Activated gamma-delta T cell (primary cell): Measurements from ENCODE around the gene NENF.

ENCODE experiments used
- DNase-seq: peaks from one replicate; lab custom pipeline; 2025; lab: John Stamatoyannopoulos, UW

NENF gene

DNA sequence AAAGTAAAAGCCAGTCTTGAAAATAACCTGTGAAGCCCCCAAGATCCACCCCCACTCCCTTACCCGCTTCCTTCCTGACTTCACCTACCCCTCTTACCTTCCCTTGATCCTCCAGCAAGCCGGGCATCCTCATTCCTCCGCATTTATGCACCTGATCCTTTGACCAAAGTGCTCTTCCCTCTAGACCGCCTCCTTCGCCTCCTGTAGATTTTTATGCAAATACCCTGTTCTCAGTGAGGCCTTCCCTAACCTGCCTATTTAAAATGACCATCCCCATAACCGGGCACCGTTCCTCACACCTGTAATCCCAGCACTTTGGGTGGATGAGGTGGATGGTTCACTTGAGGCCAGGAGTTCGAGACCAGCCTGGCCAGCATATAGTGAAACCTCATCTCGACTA is 1.1 kb upstream of the NENF start:
- no peak for DNase-seq

DNA sequence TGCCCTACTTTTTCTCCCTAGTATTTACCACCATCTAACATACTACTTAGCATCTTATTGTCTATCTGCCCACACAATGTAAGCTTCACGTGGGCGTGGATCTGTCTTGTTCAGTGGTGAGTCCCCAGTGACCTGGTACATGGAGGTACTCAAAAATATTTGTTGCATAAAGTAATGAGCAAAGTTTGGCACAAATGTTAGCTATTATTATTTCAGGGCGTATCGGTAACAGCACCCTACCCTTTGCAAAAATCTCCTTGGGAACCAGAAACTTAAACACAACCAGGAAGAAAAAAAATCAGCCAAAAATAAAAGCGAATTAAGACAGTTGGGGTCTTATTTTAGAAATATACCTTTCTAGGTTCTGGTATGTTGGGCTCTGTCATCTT is 454 bp upstream of the NENF start:
- DNase-seq: no peak

- DNase-seq: no peak
These were observed 1.1 kb downstream of the NENF start for GRCh38 chr1:212433577-212434462.

DNA sequence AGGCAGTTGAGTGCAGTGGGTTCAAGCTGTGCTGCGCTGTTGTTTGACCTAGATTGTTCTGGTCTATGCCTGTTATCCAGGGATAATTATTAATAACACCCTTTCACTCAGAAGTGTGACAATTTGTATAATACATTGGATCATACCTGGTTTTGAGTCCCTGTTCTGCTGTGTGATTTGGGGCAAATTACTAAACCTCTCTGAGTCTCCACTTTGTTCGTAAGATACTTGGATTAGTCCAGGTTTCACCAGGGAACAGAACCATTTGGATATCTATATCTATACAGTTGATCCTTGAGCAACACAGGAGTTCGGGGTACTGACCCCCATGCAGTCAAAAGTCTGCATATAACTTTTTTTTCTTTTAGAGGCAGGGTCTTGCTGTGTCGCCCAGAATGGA is 2.3 kb downstream of the NENF start:
- no peak for DNase-seq

DNA sequence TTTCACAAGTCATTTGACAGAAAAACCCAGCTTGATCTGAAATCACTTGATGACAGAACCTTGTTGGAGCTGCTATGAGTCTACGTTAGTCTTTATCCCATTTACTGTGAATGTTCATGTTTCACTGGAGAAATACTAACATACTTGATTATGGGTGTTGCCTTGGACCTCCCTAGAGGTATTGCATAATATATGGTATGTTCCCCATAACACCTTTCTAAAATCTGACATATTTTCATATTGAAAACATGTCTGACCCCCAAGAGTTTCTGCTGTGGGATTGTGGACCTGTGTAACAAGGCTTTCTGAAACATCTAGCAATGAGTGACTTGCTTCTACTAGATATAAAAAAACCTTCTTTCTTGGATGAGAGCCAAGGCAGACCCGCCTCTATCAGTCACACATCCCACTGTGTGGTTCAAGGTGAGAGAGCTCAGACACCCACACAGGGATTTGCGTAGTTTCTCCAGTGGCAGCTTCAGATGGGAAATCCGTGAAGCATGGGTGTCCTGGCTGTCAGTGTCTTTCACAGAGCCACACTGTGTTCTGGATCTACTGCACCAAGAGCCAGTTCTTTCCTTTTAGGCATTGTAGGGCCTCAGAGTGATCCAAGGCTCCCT is 4.6 kb downstream of the NENF start:
- no peak for DNase-seq

DNA sequence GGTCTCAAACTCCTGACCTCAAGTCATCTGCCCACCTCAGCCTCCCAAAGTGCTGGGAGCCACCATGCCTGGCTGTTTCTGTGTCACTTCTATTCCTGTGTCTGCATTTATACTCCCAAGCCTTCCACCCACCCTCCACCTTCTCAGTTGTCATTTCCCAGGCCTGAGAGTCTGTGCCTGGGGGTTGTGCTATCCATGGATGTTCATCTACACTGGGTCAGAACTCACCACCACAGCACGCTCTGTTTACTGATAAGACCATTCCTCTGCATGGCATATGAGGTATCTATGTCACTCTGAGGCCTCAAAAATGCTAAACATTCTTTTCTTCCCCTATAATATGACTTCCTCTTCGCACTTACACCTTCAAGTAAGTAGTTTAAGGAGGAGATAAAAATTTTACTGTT is 6.1 kb downstream of the NENF start:
- no peak for DNase-seq

GRCh38 chr1:212440419-212440818 is 7.7 kb downstream of the NENF start:
- DNase-seq: no peak

DNA sequence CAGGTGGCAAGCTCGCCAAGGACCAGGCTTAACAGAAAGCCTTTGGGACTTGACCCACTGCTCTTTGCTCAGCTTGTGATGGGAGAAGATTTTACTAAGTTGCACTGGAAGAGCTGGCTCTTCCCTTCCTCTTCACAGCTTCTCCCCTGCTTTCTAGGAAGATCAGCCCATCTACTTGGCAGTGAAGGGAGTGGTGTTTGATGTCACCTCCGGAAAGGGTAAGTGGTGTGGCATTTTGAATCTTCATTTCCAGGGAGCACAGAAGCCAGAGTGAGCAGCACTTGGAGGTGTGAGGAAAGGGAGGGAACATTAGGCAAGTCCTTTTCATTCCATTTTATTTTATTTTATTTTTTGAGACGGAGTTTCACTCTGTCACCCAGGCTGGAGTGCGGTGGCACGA is 9.7 kb downstream of the NENF start:
- no peak for DNase-seq

- no peak for DNase-seq
These were observed 13.6 kb downstream of the NENF start for GRCh38 chr1:212446333-212446732.

- no peak for DNase-seq
These were observed 14.8 kb downstream of the NENF start for GRCh38 chr1:212447478-212447877.

DNA sequence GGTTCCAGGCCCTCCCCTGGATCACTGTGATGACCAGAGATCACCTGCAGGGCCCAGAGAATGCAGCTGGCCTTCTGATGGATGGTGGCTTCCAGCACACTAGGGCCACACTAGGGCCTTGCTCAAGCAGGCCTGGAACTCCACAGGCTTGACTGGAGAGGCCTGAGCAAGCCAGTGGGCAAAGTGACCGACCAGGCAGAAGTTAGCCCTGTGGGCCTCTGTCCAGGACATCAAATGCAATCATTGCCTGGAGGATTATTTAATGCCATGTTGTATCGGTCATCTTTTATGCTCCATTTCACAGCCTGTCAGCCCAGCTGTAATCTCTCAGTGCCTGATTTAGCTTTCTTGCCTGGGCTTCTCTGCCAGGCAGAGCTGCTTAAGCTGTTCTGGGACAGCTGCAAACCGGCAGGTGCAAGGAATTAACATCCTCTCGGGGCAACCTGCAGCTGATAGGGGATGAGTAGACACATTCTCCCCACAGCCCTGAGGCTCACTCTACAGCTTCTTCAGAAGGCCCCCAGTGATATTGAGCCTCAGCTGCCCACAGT is 17.7 kb downstream of the NENF start:
- no peak for DNase-seq

DNA sequence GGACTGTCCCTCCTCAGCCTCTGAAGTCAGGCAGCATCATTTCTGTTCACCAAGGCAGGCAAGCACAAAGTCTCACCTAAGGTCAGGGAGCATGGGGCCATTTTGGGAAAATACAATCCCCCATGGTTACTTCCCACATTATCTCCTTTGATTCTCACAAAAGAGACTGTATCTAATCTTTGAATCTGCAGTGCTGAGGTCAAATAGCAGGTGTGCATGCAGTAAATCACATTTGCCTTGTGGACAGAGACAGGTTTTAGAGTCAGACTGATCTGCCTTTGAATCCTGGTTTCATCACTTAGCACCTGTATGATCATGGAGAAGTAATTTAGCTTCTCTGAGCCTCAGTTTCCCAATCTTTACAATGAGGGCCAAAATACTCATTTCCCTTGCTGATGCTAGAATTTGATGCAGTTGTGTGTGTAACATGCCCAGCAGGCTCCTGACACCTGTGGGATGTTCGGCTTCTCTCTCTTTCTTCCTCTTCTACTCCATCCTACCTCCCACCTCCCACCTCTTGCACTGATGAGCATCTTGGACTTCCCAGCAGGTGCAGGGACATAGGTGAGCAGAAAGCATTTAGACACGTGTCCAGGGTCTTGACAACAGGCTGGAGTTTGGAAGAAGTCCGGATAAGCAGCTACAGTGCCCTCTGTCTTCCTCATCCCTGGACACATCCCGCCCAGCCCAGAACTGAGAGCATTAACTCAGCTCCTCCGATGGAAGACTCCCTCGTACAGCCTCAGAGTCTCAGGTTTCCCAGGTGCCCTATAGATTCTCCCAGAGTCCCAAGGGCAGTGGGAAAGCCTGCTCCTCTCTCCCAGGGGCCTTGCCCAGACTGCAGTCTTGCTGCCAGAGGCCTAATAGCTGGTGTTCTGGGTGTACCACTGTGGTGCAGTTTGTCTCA is 18.9 kb downstream of the NENF start:
- no peak for DNase-seq

DNA sequence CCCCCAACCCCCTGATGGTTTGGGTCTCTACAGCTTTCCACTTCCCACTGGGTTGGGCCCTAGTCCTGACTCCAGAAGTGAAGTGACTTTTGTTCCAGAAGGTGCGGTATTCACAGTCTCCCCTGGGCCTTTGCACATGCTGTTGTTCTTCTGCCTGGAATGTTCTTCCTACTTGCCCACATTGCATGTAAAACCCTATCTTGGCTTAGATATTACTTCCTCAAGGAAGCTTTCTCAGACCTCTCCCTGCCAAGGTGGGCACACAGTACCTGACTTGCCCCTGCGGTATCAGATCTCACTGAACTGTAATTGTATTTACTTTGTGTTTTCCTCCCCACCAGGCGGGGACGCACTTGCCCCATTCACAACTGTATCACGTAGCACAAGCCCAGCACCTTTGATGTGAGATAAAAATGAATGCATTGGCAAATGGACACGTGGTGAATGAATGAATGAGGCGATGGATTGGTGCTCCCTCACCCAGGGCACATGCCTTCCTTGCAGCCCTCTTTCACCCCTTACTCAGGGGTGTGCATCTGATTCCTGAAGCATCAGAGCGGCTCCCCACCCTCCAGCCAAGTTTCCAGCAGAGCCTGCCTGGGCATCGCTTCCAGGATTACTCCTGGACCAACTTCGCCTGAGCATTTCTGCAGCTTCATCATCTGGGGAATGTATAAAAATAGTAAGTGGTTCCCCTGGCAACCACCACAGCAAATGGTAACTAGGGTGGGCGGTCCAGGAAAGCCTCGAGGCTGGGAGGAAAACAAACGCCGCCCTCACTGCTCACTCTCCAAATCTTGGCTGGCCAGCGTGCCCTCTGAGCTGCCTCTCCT is 19.8 kb downstream of the NENF start:
- DNase-seq: no peak

GRCh38 chr1:212453156-212453857 is 20.6 kb downstream of the NENF start:
- no peak for DNase-seq

GRCh38 chr1:212454741-212455140 is 22.0 kb downstream of the NENF start:
- DNase-seq: no peak

DNA sequence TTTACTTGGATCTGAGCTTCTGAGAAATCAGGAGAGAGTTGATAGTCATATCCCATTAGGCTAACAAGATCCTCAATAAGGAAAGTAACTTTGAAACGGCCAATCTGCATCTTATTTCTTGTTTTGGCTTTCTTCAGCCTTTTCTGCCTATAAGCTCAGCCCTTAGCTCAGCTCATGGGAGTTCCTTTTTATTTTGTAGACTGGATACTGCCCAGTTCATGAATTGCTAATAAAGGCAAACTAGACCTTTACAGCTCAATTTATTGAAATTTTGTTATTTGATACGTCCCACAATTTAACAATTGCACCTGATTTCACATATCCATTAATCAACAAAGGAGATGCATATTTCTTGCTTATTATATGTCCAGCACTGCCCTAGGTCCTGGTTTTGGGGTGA is 22.7 kb downstream of the NENF start:
- no peak for DNase-seq

- no peak for DNase-seq
These were observed 23.2 kb downstream of the NENF start for GRCh38 chr1:212455803-212456528.

GRCh38 chr1:212457740-212458338 is 25.1 kb downstream of the NENF start:
- no peak for DNase-seq

- no peak for DNase-seq
These were observed 26.1 kb downstream of the NENF start for GRCh38 chr1:212458817-212459216.

DNA sequence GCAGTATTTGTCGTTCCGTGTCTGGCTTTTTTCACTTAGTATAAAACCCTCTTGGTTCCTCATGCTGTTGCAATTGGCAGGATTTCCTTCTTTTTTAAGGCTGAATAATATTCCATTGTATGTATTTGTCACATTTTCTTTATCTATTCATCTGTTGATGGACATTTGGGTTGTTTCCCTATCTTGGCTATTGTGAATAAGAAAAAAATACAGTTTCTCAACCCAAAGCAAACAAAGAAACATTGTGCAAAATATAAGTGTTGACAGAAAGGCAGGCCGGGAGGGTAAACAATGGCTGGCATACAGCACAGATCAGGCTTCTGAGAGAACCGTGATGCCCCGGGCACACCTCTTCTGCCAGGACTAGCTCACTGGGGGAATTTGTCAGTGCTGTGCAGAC is 26.9 kb downstream of the NENF start:
- DNase-seq: no peak
